Effector CD4-positive, alpha-beta T cell (primary cell): ENCODE measurements around the gene TDP1.
"Not testable (repeated sequence)": the region's sequence is repeated elsewhere in the genome, so short reads cannot be mapped to it uniquely, and the experiment has no call there.

Experiments used
- DNase-seq: peaks from one replicate; pipeline ENCODE4 v3.0.0-alpha.2; 2020

TDP1 gene

DNA sequence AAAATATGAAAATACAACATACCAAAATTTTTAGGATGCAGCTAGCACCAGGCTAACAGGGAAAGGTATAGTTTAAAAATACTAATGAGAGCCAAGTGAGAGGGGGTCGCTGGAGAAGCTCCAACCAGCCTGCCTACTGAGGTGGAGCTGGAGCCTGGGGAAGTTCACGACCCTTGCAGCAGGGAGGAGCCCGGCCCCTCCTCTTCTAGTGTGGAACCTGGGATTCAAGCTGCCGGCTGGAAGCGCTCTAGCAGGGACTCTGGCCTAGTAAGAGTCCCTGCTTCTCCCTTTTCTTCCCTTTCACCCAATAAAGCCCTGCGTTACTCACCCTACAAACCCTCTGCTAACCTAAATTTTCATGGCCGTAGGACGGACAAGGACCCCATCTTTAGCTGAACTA lies 101.1 kb downstream of the TDP1 start:
- DNase-seq, result no peak

GRCh38 chr14:90058876-90059458 lies 103.2 kb downstream of the TDP1 start:
- no peak for DNase-seq

- DNase-seq, result no peak
Observed at GRCh38 chr14:90060312-90060964, 104.7 kb downstream of the TDP1 start.

DNA sequence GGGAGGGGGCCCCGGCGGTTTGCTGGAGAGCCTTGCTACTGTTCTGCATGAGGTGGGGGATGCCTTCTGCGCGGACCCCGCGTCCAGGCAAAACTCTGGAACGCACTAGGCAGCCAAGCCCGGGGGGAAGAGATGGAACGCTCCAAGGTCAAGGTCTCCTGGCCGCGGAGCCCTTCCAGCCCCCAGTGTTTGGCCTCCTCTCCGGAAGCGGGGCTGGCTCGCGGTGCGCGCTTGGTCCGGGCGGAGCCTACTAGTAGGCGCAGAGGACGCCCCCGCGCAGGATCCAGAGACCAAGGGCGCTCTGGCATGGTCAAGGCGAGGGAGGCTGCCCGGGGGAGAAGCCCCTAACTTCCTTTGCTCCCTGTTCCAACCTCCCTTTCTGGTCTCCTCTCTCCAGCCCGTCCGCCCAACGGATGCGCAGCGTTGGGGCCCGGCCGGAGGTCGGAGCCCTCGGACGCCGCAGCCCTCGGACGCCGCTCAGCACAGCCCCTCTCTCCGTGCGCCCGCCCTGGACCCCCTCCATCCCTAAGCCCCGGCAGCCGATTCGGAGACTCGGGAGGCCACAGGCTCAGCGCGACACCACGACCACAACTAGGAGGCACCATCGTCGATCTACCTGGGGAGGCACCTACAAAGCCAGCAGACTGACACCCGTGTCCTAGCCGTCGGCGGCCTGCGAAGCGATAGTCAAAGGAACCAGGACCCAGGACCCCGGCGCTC lies 105.4 kb downstream of the TDP1 start:
- no peak for DNase-seq

GRCh38 chr14:90061685-90062126 lies 106.0 kb downstream of the TDP1 start, which contains the start of gene KCNK13:
TSS of gene KCNK13 (plus strand) at chr14:90061994. CDS start at chr14:90062206, 212 bp downstream.
- DNase-seq, result no peak

DNA sequence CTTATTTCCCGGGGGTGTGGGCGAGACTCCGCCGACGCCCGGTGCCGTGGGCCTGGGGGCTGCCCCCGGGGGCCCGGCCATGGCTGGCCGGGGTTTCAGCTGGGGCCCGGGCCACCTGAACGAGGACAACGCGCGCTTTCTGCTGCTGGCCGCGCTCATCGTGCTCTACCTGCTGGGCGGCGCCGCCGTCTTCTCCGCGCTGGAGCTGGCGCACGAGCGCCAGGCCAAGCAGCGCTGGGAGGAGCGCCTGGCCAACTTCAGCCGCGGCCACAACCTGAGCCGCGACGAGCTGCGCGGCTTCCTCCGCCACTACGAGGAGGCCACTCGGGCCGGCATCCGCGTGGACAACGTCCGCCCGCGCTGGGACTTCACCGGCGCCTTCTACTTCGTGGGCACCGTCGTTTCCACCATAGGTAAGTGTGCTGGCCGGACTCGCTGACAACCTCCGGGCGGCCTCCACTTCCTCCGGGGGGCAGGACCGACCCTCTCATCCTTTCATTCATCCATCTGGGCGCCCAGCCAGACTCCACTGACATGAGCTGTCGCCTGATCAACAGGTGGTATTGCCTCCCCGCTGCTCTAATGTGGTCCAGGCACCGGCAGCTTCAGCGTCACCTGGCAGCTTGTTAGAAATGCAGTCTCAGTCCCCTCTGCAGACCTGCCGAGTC lies 106.5 kb downstream of the TDP1 start:
- DNase-seq, result no peak

DNA sequence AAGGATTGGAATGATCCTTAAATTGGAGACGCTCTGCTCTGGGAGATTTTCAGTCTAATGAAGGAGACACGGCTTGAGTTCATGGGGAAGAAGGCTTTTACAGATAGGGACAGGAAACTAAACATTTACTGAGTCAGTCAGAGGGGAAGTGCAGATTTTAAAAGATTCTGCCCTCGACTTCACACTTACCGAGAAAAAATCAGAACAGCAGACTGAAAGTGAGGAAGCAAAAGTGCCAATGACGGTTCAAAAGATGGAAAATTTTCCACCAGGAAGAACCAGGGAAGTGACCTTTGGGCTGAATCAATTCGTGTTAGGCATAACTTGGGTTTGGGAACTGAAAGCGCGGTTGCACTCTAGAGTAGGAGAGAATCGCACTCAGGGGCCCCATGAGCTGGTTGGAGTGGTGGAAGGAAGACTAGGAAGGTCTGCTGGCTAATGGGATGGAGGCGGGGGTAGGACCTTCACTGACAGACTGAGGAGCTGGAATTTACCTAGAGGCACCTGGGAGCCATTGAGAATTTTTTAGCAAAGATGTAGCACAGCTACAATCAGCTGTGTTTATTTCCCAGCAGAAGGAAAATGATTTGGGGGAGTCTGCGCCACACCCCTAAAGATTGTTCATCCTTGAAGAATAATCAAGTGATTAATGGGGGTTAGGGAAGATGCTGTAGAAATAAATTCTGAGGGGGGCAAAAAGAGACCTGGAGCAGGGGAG lies 107.3 kb downstream of the TDP1 start:
- no peak for DNase-seq

- DNase-seq, result no peak
Observed at GRCh38 chr14:90072350-90072749, 116.6 kb downstream of the TDP1 start.

- no peak for DNase-seq
Observed at GRCh38 chr14:90079576-90079975, 123.8 kb downstream of the TDP1 start.

DNA sequence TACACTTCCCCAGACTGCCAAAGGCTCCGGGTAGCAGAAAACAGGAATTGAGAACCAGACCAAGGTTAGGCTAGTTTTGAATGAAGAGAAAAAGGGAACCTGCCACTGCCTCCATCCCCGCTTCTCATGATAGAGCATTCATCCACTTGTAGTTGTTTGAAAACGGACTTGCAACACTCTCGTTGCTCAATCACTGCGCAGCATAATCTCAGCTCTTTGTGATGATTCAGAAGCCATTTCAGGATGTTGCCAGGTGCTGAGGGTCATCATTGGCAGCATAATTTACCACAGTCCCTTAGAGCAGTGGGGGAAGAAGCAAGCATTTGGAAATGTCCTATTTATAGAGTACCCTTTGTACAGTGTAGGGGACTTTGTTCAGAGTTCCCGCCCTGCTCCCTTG lies 131.7 kb downstream of the TDP1 start:
- no peak for DNase-seq

- no peak for DNase-seq
Observed at GRCh38 chr14:90088176-90088575, 132.4 kb downstream of the TDP1 start.

DNA sequence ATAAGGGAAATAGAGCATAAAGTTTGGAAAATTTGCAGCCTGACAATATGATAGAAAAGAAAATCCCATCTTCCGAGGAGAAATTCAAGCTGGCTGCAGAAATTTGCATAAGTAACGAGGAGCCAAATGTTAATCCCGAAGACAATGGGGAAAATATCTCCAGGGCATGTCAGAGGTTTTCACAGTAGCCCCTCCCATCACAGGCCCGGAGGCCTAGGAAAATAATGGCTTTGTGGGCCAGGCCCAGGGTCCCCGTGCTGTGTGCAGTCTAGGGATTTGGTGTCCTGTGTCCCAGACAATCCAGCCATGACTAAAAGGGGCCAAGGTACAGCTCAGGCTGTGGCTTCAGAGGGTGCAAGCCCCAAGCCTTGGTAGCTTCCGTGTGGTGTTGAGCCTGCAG lies 133.8 kb downstream of the TDP1 start:
- not testable (repeated sequence) for DNase-seq

DNA sequence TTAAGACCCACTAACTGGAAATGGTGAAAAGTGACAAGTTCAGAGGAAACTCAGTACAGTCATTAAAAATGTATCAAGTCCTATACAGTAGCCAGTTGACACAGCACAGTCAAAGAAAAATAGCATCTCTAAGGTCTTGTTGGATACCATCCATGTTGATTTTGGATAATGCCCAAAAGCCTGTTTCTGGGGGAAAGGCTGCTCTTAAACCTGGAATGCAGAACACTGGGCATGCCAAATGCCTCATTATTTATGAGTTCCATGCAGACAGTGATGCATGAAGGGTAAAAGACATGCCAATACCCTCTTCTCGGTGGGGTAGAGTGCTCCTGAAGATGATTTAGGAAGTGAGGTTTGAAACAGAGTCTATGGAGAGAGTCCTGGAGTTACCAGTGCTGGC lies 135.7 kb downstream of the TDP1 start:
- no peak for DNase-seq

DNA sequence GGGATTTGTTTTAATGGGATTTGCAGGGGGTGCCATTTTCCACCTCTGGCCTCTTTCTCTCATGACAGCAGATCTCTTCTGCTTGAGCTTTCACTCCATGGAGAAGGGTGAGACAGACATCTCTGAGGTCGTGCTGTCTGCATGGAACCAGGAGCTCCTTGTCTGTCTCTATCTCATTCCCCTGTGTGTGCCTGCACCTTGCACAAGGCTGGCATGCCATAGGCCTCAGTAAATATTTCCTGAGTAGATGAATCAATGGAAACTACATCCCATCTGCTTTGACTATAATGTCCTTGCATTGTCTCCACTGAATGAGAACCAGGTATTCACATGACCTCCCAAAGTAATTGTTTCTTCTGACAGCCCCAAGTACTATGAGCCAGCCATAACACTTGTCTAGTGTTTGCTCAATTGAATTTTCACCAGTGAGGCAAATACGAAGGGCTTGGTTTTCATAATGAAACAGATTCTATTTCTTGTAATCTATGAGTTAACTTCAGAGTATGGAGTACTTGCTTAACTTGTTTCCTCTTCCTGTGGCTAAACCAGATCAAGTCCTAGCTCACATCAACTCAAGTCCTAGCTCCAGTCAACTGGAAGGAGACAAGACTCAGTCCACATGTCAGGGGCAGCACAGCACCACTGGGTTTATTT lies 138.3 kb downstream of the TDP1 start:
- DNase-seq, result no peak
